Activated gamma-delta T cell treated with Interleukin-2 at 50 U/mL for 16 hours (primary cell): ENCODE data around the gene GOLGA8J.
"Not testable (repeated sequence)": the region's sequence is repeated elsewhere in the genome, so short reads cannot be mapped to it uniquely, and the experiment has no call there.

Experiments
- DNase-seq: peaks from one replicate; pipeline ENCODE4 v3.0.0-alpha.2; 2020

GOLGA8J gene

GRCh38 chr15:30082655-30083054 lies at the start of gene GOLGA8J:
TSS of gene GOLGA8J (plus strand) at chr15:30082955. CDS start at chr15:30083053, 98 bp downstream.
- not testable (repeated sequence) for DNase-seq

GRCh38 chr15:30033211-30033610 lies 49.5 kb upstream of the GOLGA8J start:
- DNase-seq: no peak

GRCh38 chr15:30033763-30034162 lies 49.0 kb upstream of the GOLGA8J start:
- no peak for DNase-seq

- DNase-seq: no peak
Observed at GRCh38 chr15:30036036-30036703, 46.6 kb upstream of the GOLGA8J start.

GRCh38 chr15:30038667-30039523 lies 43.9 kb upstream of the GOLGA8J start:
- no peak for DNase-seq

GRCh38 chr15:30041868-30042267 lies 40.9 kb upstream of the GOLGA8J start:
- no peak for DNase-seq

- DNase-seq: no peak
Observed at GRCh38 chr15:30042556-30042955, 40.2 kb upstream of the GOLGA8J start.

GRCh38 chr15:30043211-30043655 lies 39.5 kb upstream of the GOLGA8J start:
- no peak for DNase-seq

GRCh38 chr15:30044377-30044776 lies 38.4 kb upstream of the GOLGA8J start:
- DNase-seq: no peak

- DNase-seq: not testable (repeated sequence)
Observed at GRCh38 chr15:30044826-30045225, 37.9 kb upstream of the GOLGA8J start.

GRCh38 chr15:30045248-30046041 lies 37.3 kb upstream of the GOLGA8J start:
- DNase-seq: not testable (repeated sequence)

- no peak for DNase-seq
Observed at GRCh38 chr15:30046430-30046829, 36.3 kb upstream of the GOLGA8J start.

GRCh38 chr15:30055604-30056003 lies 27.2 kb upstream of the GOLGA8J start:
- DNase-seq: no peak

- DNase-seq: no peak
Observed at GRCh38 chr15:30056166-30056565, 26.6 kb upstream of the GOLGA8J start.

GRCh38 chr15:30059771-30060170 lies 23.0 kb upstream of the GOLGA8J start:
- DNase-seq: no peak

GRCh38 chr15:30062881-30063280 lies 19.9 kb upstream of the GOLGA8J start:
- DNase-seq: no peak

GRCh38 chr15:30063835-30064546 lies 18.8 kb upstream of the GOLGA8J start:
- no peak for DNase-seq

GRCh38 chr15:30065025-30065801 lies 17.5 kb upstream of the GOLGA8J start:
- no peak for DNase-seq

- no peak for DNase-seq
Observed at GRCh38 chr15:30068326-30068725, 14.4 kb upstream of the GOLGA8J start.

- DNase-seq: no peak
Observed at GRCh38 chr15:30072630-30073029, 10.1 kb upstream of the GOLGA8J start.

- DNase-seq: no peak
Observed at GRCh38 chr15:30073915-30074314, 8.8 kb upstream of the GOLGA8J start.

GRCh38 chr15:30080816-30081215 lies 1.9 kb upstream of the GOLGA8J start:
- DNase-seq: not testable (repeated sequence)
